Measurements from ENCODE around the gene FGF12. TPM values are rescaled to one million over a fixed set of nuclear protein-coding genes. Genes with fewer than 3 reads are reported as not detected.

The FGF12 gene
- total and polyA plus RNA-seq, 3 experiments from 2014 or later = not detected

GRCh38 chr3:192655628-192656027 is 71.7 kb downstream of the FGF12 start:
- Histone ChIP-seq H3K36me3 (ENCODE audit: insufficient read depth, low read length) (no peaks in the 10 kb centered on the region), H3K27me3 (ENCODE audit: insufficient read depth, low read length, poor library complexity, severe bottlenecking) (no peaks in the 10 kb centered on the region), H3K4me3 (ENCODE audit: low read length) (no peak overlapping the region), H3K4me1 (ENCODE audit: insufficient read depth, low read length) (no peaks in the 10 kb centered on the region), H3K27ac (ENCODE audit: low read depth, low read length) (no peak overlapping the region), H3K9me3 (ENCODE audit: low read length) (no peaks in the 10 kb centered on the region)
- H3K27ac Mint-ChIP-seq = no peak overlapping the region
- no peaks in the 10 kb centered on the region for H3K27me3 Mint-ChIP-seq
- no peak for DNase-seq
- H3K36me3 Mint-ChIP-seq = peaks cover 0 to 2% (median 0%) of the 10 kb centered on the region in 3 donors
- ChIA-PET POLR2A (no interaction called here), CTCF (no interaction called here)
- peaks cover 0 to 10% (median 2%) of the 10 kb centered on the region in 5 donors for H3K9me3 Mint-ChIP-seq
- H3K4me3 Mint-ChIP-seq = no peak overlapping the region
- H3K4me1 Mint-ChIP-seq = no peaks in the 10 kb centered on the region

GRCh38 chr3:192655040-192655439 is 72.3 kb downstream of the FGF12 start:
- Histone ChIP-seq H3K27me3 (ENCODE audit: insufficient read depth, low read length, poor library complexity, severe bottlenecking) (no peaks in the 10 kb centered on the region), H3K27ac (ENCODE audit: low read depth, low read length) (no peak overlapping the region), H3K4me1 (ENCODE audit: insufficient read depth, low read length) (no peaks in the 10 kb centered on the region), H3K4me3 (ENCODE audit: low read length) (no peak overlapping the region), H3K36me3 (ENCODE audit: insufficient read depth, low read length) (no peaks in the 10 kb centered on the region), H3K9me3 (ENCODE audit: low read length) (no peaks in the 10 kb centered on the region)
- Mint-ChIP-seq H3K4me1 (no peaks in the 10 kb centered on the region), H3K9me3 (peaks cover 0 to 10% (median 2%) of the 10 kb centered on the region in 5 donors), H3K36me3 (peaks cover 0 to 2% (median 0%) of the 10 kb centered on the region in 3 donors), H3K27ac (no peak overlapping the region), H3K4me3 (no peak overlapping the region), H3K27me3 (no peaks in the 10 kb centered on the region)
- DNase-seq = no peak
- ChIA-PET POLR2A (no interaction called here), CTCF (no interaction called here)

GRCh38 chr3:192653862-192654261 is 73.5 kb downstream of the FGF12 start:
- no peak overlapping the region for H3K27ac ChIP-seq (ENCODE audit: low read depth, low read length)

GRCh38 chr3:192652727-192653126 is 74.6 kb downstream of the FGF12 start:
- no peaks in the 10 kb centered on the region for H3K4me1 ChIP-seq (ENCODE audit: insufficient read depth, low read length)
- H3K27ac ChIP-seq (ENCODE audit: low read depth, low read length) = no peak overlapping the region
- Mint-ChIP-seq H3K27ac (no peak overlapping the region), H3K4me3 (no peak overlapping the region), H3K9me3 (peaks cover 0 to 5% (median 2%) of the 10 kb centered on the region in 5 donors), H3K36me3 (no peaks in the 10 kb centered on the region), H3K4me1 (no peaks in the 10 kb centered on the region), H3K27me3 (no peaks in the 10 kb centered on the region)
- no peaks in the 10 kb centered on the region for H3K27me3 ChIP-seq (ENCODE audit: insufficient read depth, low read length, poor library complexity, severe bottlenecking)
- CTCF ChIA-PET = no interaction called here
- no peaks in the 10 kb centered on the region for H3K36me3 ChIP-seq (ENCODE audit: insufficient read depth, low read length)
- H3K9me3 ChIP-seq (ENCODE audit: low read length) = no peaks in the 10 kb centered on the region
- no peak for DNase-seq
- POLR2A ChIA-PET = no interaction called here
- H3K4me3 ChIP-seq (ENCODE audit: low read length) = no peak overlapping the region

More at GRCh38 chr3:192653862-192654261, 73.5 kb downstream of the FGF12 start:
- Histone ChIP-seq H3K36me3 (ENCODE audit: insufficient read depth, low read length) (no peaks in the 10 kb centered on the region), H3K4me1 (ENCODE audit: insufficient read depth, low read length) (no peaks in the 10 kb centered on the region), H3K4me3 (ENCODE audit: low read length) (no peak overlapping the region), H3K27me3 (ENCODE audit: insufficient read depth, low read length, poor library complexity, severe bottlenecking) (no peaks in the 10 kb centered on the region), H3K9me3 (ENCODE audit: low read length) (no peaks in the 10 kb centered on the region)
- DNase-seq = no peak
- no peaks in the 10 kb centered on the region for H3K36me3 Mint-ChIP-seq
- H3K27ac Mint-ChIP-seq = no peak overlapping the region
- H3K4me3 Mint-ChIP-seq = no peak overlapping the region
- H3K27me3 Mint-ChIP-seq = no peaks in the 10 kb centered on the region
- peaks cover 0 to 5% (median 2%) of the 10 kb centered on the region in 5 donors for H3K9me3 Mint-ChIP-seq
- ChIA-PET CTCF (no interaction called here), POLR2A (no interaction called here)
- H3K4me1 Mint-ChIP-seq = no peaks in the 10 kb centered on the region

GRCh38 chr3:192651836-192652512 is 75.4 kb downstream of the FGF12 start:
- Mint-ChIP-seq H3K27me3 (no peaks in the 10 kb centered on the region), H3K4me3 (no peak overlapping the region), H3K9me3 (peaks cover 0 to 5% (median 0%) of the 10 kb centered on the region in 5 donors), H3K36me3 (no peaks in the 10 kb centered on the region), H3K27ac (no peak overlapping the region), H3K4me1 (no peaks in the 10 kb centered on the region)
- H3K27ac ChIP-seq (ENCODE audit: low read depth, low read length) = no peak overlapping the region
- no peak overlapping the region for H3K4me3 ChIP-seq (ENCODE audit: low read length)
- no peaks in the 10 kb centered on the region for H3K9me3 ChIP-seq (ENCODE audit: low read length)
- ChIA-PET CTCF (no interaction called here), POLR2A (no interaction called here)
- no peaks in the 10 kb centered on the region for H3K36me3 ChIP-seq (ENCODE audit: insufficient read depth, low read length)
- H3K4me1 ChIP-seq (ENCODE audit: insufficient read depth, low read length) = no peaks in the 10 kb centered on the region
- no peaks in the 10 kb centered on the region for H3K27me3 ChIP-seq (ENCODE audit: insufficient read depth, low read length, poor library complexity, severe bottlenecking)
- DNase-seq = no peak

GRCh38 chr3:192645437-192645836 is 81.9 kb downstream of the FGF12 start:
- Mint-ChIP-seq H3K4me1 (no peaks in the 10 kb centered on the region), H3K9me3 (peaks cover 0 to 5% (median 2%) of the 10 kb centered on the region in 5 donors), H3K27ac (peak overlapping the region in 1 of 8 donors; percentile 40), H3K4me3 (no peak overlapping the region), H3K36me3 (no peaks in the 10 kb centered on the region), H3K27me3 (no peaks in the 10 kb centered on the region)
- H3K27ac ChIP-seq (ENCODE audit: low read depth, low read length) = no peak overlapping the region
- POLR2A ChIA-PET = no interaction called here
- no peak for DNase-seq
- H3K9me3 ChIP-seq (ENCODE audit: low read length) = no peaks in the 10 kb centered on the region
- no peaks in the 10 kb centered on the region for H3K36me3 ChIP-seq (ENCODE audit: insufficient read depth, low read length)
- no peaks in the 10 kb centered on the region for H3K27me3 ChIP-seq (ENCODE audit: insufficient read depth, low read length, poor library complexity, severe bottlenecking)
- no peaks in the 10 kb centered on the region for H3K4me1 ChIP-seq (ENCODE audit: insufficient read depth, low read length)
- no peak overlapping the region for H3K4me3 ChIP-seq (ENCODE audit: low read length)
- CTCF ChIA-PET = no interaction called here

GRCh38 chr3:192642651-192643050 is 84.7 kb downstream of the FGF12 start:
- Mint-ChIP-seq H3K27me3 (no peaks in the 10 kb centered on the region), H3K4me1 (no peaks in the 10 kb centered on the region), H3K27ac (no peak overlapping the region), H3K9me3 (peaks cover 0 to 5% (median 0%) of the 10 kb centered on the region in 5 donors), H3K4me3 (no peak overlapping the region), H3K36me3 (no peaks in the 10 kb centered on the region)
- CTCF ChIA-PET = no interaction called here
- H3K9me3 ChIP-seq (ENCODE audit: low read length) = no peaks in the 10 kb centered on the region
- no peaks in the 10 kb centered on the region for H3K4me1 ChIP-seq (ENCODE audit: insufficient read depth, low read length)
- H3K36me3 ChIP-seq (ENCODE audit: insufficient read depth, low read length) = no peaks in the 10 kb centered on the region
- no peak overlapping the region for H3K27ac ChIP-seq (ENCODE audit: low read depth, low read length)
- H3K4me3 ChIP-seq (ENCODE audit: low read length) = no peak overlapping the region
- H3K27me3 ChIP-seq (ENCODE audit: insufficient read depth, low read length, poor library complexity, severe bottlenecking) = no peaks in the 10 kb centered on the region
- no peak for DNase-seq
- POLR2A ChIA-PET = no interaction called here

- Mint-ChIP-seq H3K4me1 (no peaks in the 10 kb centered on the region), H3K27me3 (no peaks in the 10 kb centered on the region), H3K36me3 (no peaks in the 10 kb centered on the region), H3K27ac (no peak overlapping the region), H3K9me3 (peaks cover 0 to 5% (median 0%) of the 10 kb centered on the region in 5 donors), H3K4me3 (no peak overlapping the region)
- Histone ChIP-seq H3K9me3 (ENCODE audit: low read length) (no peaks in the 10 kb centered on the region), H3K27me3 (ENCODE audit: insufficient read depth, low read length, poor library complexity, severe bottlenecking) (no peaks in the 10 kb centered on the region), H3K36me3 (ENCODE audit: insufficient read depth, low read length) (no peaks in the 10 kb centered on the region), H3K4me1 (ENCODE audit: insufficient read depth, low read length) (no peaks in the 10 kb centered on the region), H3K27ac (ENCODE audit: low read depth, low read length) (no peak overlapping the region), H3K4me3 (ENCODE audit: low read length) (no peak overlapping the region)
- ChIA-PET CTCF (no interaction called here), POLR2A (no interaction called here)
- DNase-seq = no peak
These were observed 85.4 kb downstream of the FGF12 start for GRCh38 chr3:192641919-192642318.

Measured in CD8-positive, alpha-beta memory T cell (primary cell).